NB4 (cell line): ENCODE measurements around the gene CRIP2.

Source experiments
- MYC ChIP-seq: IDR thresholded peaks from 2 replicates; pipeline ENCODE4 v1.6.1; 2011; ENCODE audit warnings: low read depth, low read length
- POLR2A ChIP-seq: IDR thresholded peaks from 2 replicates; pipeline ENCODE4 v1.6.1; 2011; ENCODE audit warnings: mild to moderate bottlenecking; ENCODE audit not compliant: insufficient read length; ENCODE audit errors: extremely low read depth
- TF ChIP-seq, protein P1 (sequence below): IDR thresholded peaks from one replicate; pipeline ENCODE4 v1.5.1; 2012; ENCODE audit warnings: low read depth, low read length
- TF ChIP-seq, protein P2 (sequence below): IDR thresholded peaks from 2 replicates; pipeline ENCODE4 v1.6.1; 2011; ENCODE audit warnings: low read depth, low read length

DNA sequence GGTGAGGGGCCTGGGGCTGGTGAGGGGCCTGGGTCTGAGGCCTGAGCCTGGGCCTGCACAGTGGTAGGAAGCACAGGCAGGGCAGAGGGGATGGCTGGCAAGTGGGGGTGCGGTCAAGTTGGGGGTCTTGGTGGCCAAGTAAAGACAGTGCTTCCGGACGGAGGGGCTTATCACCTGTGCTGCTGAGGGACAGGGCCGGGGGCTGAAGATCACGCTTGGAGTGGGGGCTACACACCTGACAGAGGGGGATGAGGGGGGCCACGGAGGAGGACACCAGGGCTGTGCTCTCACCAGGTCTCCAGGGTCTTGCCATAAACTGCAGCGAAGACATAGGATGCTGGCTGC, 28.6 kb downstream of the CRIP2 start:
- TF ChIP-seq, protein P1, sequence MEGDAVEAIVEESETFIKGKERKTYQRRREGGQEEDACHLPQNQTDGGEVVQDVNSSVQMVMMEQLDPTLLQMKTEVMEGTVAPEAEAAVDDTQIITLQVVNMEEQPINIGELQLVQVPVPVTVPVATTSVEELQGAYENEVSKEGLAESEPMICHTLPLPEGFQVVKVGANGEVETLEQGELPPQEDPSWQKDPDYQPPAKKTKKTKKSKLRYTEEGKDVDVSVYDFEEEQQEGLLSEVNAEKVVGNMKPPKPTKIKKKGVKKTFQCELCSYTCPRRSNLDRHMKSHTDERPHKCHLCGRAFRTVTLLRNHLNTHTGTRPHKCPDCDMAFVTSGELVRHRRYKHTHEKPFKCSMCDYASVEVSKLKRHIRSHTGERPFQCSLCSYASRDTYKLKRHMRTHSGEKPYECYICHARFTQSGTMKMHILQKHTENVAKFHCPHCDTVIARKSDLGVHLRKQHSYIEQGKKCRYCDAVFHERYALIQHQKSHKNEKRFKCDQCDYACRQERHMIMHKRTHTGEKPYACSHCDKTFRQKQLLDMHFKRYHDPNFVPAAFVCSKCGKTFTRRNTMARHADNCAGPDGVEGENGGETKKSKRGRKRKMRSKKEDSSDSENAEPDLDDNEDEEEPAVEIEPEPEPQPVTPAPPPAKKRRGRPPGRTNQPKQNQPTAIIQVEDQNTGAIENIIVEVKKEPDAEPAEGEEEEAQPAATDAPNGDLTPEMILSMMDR: no peak
- no peak for TF ChIP-seq POLR2A
- TF ChIP-seq MYC: no peak
- TF ChIP-seq, protein P2, sequence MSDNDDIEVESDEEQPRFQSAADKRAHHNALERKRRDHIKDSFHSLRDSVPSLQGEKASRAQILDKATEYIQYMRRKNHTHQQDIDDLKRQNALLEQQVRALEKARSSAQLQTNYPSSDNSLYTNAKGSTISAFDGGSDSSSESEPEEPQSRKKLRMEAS: no peak
